A673 (cell line): ENCODE results near the gene SLC52A3.

Experiments used
- CTCF ChIP-seq: fragments of 300-800, 200-600 bp; sonication (generic); conservative IDR thresholded peaks from 2 replicates; pipeline ENCODE4 v1.5.1; 2017; ENCODE audit warnings: low read depth, mild to moderate bottlenecking, antibody characterized with exemption, low read length, moderate library complexity, mixed read lengths
- EZH2 ChIP-seq: fragments of 200-600 bp; sonication (generic); IDR thresholded peaks from 2 replicates; pipeline ENCODE4 v1.6.1; 2017; ENCODE audit warnings: borderline replicate concordance, low read depth, mild to moderate bottlenecking, mixed read lengths, antibody characterized with exemption, low read length; ENCODE audit not compliant: poor library complexity, severe bottlenecking

GRCh38 chr20:772806-773205 is 4.5 kb upstream of the SLC52A3 start:
- no peak for TF ChIP-seq EZH2
- TF ChIP-seq CTCF: no peak
